Measurements from ENCODE around the gene SEPTIN6. TPM values are rescaled to one million over a fixed set of nuclear protein-coding genes. Genes with fewer than 3 reads are reported as not detected.

SEPTIN6 gene
- total RNA-seq, result 24.9 and 27.6 TPM in 2 replicates

DNA sequence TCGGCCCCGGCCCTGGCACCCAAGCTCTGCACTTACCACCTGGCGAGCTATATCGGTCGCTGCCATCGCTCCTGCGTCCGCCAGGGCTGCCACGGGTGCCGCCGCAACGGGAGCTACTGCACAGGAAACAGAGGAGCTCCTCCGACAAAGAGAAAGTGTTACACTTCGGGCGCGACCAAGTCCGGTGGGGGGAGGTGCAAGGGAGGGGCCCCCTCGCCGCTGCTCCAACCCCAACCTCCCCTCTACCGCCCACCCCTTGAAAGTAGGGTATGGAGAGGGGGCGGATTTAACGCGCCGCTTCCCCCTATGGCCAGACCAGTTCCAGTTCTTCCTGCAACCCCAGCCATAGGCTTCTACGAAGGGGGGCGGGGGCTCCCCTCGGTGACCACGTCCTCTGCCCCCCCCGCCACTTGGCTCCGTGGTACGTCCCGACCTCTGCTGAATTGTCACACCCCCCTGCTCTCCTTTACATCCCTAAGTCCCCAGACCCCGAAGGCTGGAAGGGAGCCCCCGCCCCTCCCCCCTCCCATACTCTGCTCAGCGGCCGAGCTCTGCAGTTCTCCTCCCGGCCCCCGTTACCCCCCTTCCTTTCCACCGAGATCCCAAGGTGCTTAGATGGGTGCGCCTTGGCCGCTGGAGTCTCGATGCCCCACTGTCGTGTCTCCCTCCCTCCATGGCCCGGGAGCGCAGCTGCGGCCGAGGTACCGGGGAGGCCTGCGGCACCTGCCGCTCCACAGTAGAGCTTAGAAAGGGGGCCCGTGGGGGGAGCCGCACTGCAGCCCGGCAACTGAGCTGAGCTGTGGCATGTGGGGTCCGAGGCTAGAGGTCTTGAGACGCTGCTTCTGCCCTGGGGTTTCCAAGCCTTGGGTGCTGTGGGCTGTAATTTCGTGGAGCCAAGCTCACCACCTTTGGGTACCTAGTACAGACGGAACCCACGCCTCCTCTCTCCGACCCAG is at the start of gene SEPTIN6:
Gene SEPTIN6 (minus strand): TSS at position 129 of the 956 bp plus-strand sequence. CDS start 63 bp downstream, at position 66.

Other genes starting within 250 kb of the SEPTIN6 start
- 250 and 343 TPM in 2 replicates for gene SLC25A5, start 224.7 kb downstream of the SEPTIN6 start, total RNA-seq
- gene STEEP1, start 127.8 kb downstream of the SEPTIN6 start, total RNA-seq, result 45.5 and 55.3 TPM in 2 replicates
- 17.2 and 18.2 TPM in 2 replicates for gene UBE2A, start 118.6 kb downstream of the SEPTIN6 start, total RNA-seq
- gene NKRF, start 86.7 kb downstream of the SEPTIN6 start, total RNA-seq, result 5.8 and 7.4 TPM in 2 replicates
- gene SOWAHD, start 65.4 kb upstream of the SEPTIN6 start, total RNA-seq, result not detected in 2 replicates
- 4,155 and 8,859 TPM in 2 replicates for gene RPL39, start 98.5 kb upstream of the SEPTIN6 start, total RNA-seq
- 1.6 and 2.1 TPM in 2 replicates for gene UPF3B, start 159.8 kb upstream of the SEPTIN6 start, total RNA-seq
- gene RNF113A, start 178.6 kb upstream of the SEPTIN6 start, total RNA-seq, result 15.0 and 17.5 TPM in 2 replicates
- gene NDUFA1, start 178.7 kb upstream of the SEPTIN6 start, total RNA-seq, result 65.2 and 101 TPM in 2 replicates
- not detected in 2 replicates for gene AKAP14, start 202.7 kb upstream of the SEPTIN6 start, total RNA-seq